ENCODE measurements around the gene TTLL13. TPM values are rescaled to one million over a fixed set of nuclear protein-coding genes. Genes with fewer than 3 reads are reported as not detected.

The TTLL13 gene
- total and polyA plus RNA-seq, 2 of the 4 experiments (the other 2 are of a cell fraction) = 0.10 TPM; not detected in 1

DNA sequence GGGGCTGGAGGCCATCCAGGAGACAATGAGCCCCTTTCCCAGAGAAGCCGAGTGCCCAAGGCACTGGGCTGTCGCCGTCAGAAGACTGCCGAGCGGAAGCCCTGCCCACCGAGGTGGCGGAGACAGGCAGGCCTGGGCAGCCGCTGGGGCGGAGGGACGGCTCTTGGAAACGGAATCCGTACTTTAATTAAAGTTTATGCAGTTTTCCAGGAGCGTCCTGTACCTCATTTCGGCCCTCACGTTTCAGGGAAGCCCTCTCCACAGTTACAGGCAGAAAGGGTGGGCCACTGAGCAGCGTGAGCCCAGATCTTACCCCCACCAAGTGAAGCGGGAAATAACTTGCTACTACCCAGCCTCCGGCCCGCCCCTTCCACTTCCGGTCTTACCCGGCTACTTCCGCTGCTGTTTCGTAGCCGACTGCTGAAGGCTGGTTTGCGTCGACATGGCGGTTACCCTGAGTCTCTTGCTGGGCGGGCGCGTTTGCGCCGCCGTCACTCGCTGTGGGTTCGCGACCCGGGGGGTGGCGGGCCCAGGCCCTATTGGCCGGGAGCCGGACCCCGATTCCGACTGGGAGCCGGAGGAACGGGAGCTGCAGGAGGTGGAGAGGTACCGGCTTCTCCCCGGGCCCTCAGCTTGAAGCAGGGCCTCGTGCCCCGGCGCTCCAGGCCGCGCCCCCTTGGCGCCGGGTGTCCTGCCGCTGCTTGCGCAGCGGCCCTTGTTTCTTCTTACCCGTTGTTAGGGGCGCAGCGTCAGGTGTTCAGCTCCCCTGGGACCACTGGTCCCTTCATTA lies 16.1 kb downstream of the TTLL13 start, which contains the start of gene NGRN:
NGRN (plus strand) TSS at position 402 of the 790 bp plus-strand sequence; CDS start at position 443, 41 bp downstream.
- ChIA-PET POLR2A (ENCODE audit: unreplicated experiment) (interaction anchor here (0.6 kb wide), 2 partner anchors 50 to 138 kb away, joined by 7 to 13 read pairs; no protein-coding TSS in a partner anchor), CTCF (no interaction called here)
- Histone ChIP-seq H3K4ac (ENCODE audit: low read depth, low read length) (peak within 1 kb of the TSS; percentile 96), H2AK5ac (ENCODE audit: low read depth, low read length) (peak within 1 kb of the TSS; percentile 76), H3K36me3 (ENCODE audit: control insufficient read depth, insufficient read depth, low read length) (peaks cover 4% of the 10 kb centered on the region), H2BK15ac (ENCODE audit: low read depth, low read length) (0 out of 3 replicates have a peak within 1 kb of the TSS, but pooled peaks have one; percentile 26), H3K4me2 (ENCODE audit: low read depth, low read length) (peak within 1 kb of the TSS; percentile 93), H3K4me1 (ENCODE audit: control insufficient read depth, insufficient read depth, low read length) (peaks cover 7% of the 10 kb centered on the region), H3K23ac (ENCODE audit: low read depth, low read length) (peak within 1 kb of the TSS; percentile 95), H2AK9ac (replicated peaks; ENCODE audit: low read depth, low read length, poor library complexity) (peak within 1 kb of the TSS; percentile 96), H4K91ac (ENCODE audit: insufficient read depth, low read depth, low read length) (peak within 1 kb of the TSS; percentile 97), H3K79me1 (ENCODE audit: low read depth in 1 of 2, low read length in 2 of 2) (peaks cover 18 to 59% of the 10 kb centered on the region in 2 experiments), H2BK20ac (ENCODE audit: low read depth, low read length) (0 out of 2 replicates have a peak within 1 kb of the TSS, but pooled peaks have one; percentile 20), H4K20me1 (ENCODE audit: insufficient read depth, low read length) (peaks cover 36% of the 10 kb centered on the region), H3K4me3 (ENCODE audit: insufficient read depth, low read depth, low read length) (peak within 1 kb of the TSS; percentile 90), H3K9me1 (ENCODE audit: insufficient read depth, low read length) (peaks cover 11% of the 10 kb centered on the region), H2BK120ac (ENCODE audit: low read depth, low read length) (peak within 1 kb of the TSS; percentile 75; the same call in 1 of the 2 replicates), H4K8ac (ENCODE audit: low read depth in 2 of 2, low read length in 2 of 2) (peak within 1 kb of the TSS; percentile 96 to 100), H3K56ac (ENCODE audit: extremely low read depth, insufficient read depth, low read length) (peak within 1 kb of the TSS; percentile 99), H3K9me3 (ENCODE audit: control insufficient read depth, insufficient read depth, low read length) (no peaks in the 10 kb centered on the region), H2BK5ac (ENCODE audit: low read depth, low read length, poor library complexity, severe bottlenecking) (peak within 1 kb of the TSS; percentile 91), H3K9ac (ENCODE audit: low read depth, low read length) (peak within 1 kb of the TSS; percentile 98), H3K27me3 (ENCODE audit: control insufficient read depth, insufficient read depth, low read length) (no peaks in the 10 kb centered on the region), H3K14ac (replicated peaks; ENCODE audit: low read depth, low read length) (peak within 1 kb of the TSS; percentile 96), H4K5ac (ENCODE audit: low read depth, low read length) (peak within 1 kb of the TSS; percentile 98), H3K18ac (ENCODE audit: low read depth, low read length) (peak within 1 kb of the TSS; percentile 93), H2AFZ (replicated peaks; ENCODE audit: low read length, poor library complexity) (peak within 1 kb of the TSS; percentile 97), H3K27ac (ENCODE audit: insufficient read depth, low read length) (peak within 1 kb of the TSS; percentile 96)
- in situ Hi-C loops (cut with MboI; ENCODE audit: low sequenced_read_pairs) (no loop called here), intact Hi-C loops (cut with micrococcal nuclease) (no loop called here), dilution Hi-C loops (cut with HindIII; ENCODE audit: low sequenced_read_pairs, unreplicated experiment) (no loop called here)
- ATAC-seq (ENCODE audit: low read depth) (peak; percentile 92), DNase-seq (peak; percentile 88)
- no TSS peak for BruUV-seq (replicated peaks)
- WGBS, 2 experiments (ENCODE audit: extremely low coverage in 2 of 2, insufficient read length in 1 of 2) = 1% methylated on average over 23 of the region's 59 CpGs; no CpG with 5 or more reads in 1 of the 2 experiments
- TF ChIP-seq, protein P1, sequence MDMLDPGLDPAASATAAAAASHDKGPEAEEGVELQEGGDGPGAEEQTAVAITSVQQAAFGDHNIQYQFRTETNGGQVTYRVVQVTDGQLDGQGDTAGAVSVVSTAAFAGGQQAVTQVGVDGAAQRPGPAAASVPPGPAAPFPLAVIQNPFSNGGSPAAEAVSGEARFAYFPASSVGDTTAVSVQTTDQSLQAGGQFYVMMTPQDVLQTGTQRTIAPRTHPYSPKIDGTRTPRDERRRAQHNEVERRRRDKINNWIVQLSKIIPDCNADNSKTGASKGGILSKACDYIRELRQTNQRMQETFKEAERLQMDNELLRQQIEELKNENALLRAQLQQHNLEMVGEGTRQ (IDR thresholded peaks at IDR 0.05; ENCODE audit: low read depth, low read length) = peak; percentile 32; the same call in 1 of the 2 replicates
- TF ChIP-seq, protein P2, sequence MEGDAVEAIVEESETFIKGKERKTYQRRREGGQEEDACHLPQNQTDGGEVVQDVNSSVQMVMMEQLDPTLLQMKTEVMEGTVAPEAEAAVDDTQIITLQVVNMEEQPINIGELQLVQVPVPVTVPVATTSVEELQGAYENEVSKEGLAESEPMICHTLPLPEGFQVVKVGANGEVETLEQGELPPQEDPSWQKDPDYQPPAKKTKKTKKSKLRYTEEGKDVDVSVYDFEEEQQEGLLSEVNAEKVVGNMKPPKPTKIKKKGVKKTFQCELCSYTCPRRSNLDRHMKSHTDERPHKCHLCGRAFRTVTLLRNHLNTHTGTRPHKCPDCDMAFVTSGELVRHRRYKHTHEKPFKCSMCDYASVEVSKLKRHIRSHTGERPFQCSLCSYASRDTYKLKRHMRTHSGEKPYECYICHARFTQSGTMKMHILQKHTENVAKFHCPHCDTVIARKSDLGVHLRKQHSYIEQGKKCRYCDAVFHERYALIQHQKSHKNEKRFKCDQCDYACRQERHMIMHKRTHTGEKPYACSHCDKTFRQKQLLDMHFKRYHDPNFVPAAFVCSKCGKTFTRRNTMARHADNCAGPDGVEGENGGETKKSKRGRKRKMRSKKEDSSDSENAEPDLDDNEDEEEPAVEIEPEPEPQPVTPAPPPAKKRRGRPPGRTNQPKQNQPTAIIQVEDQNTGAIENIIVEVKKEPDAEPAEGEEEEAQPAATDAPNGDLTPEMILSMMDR (conservative IDR thresholded peaks at IDR 0.05; ENCODE audit: low read depth, low read length) = no peak
- TF ChIP-seq RFX5 (IDR thresholded peaks at IDR 0.05; ENCODE audit: low read depth, low read length) (no peak), MXI1 (IDR thresholded peaks at IDR 0.05; ENCODE audit: borderline replicate concordance, low read depth, low read length) (peak; percentile 85; the same call in 1 of the 2 replicates), MAZ (IDR thresholded peaks at IDR 0.05; ENCODE audit: borderline replicate concordance, low read depth, low read length) (peak; percentile 72), RCOR1 (IDR thresholded peaks at IDR 0.05; ENCODE audit: insufficient replicate concordance, low read length) (no peak), BHLHE40 (IDR thresholded peaks at IDR 0.05; ENCODE audit: low read depth, low read length) (no peak), POLR2A (IDR thresholded peaks at IDR 0.05; ENCODE audit: low read depth, low read length) (peak; percentile 82)
- TF ChIP-seq, protein P3, sequence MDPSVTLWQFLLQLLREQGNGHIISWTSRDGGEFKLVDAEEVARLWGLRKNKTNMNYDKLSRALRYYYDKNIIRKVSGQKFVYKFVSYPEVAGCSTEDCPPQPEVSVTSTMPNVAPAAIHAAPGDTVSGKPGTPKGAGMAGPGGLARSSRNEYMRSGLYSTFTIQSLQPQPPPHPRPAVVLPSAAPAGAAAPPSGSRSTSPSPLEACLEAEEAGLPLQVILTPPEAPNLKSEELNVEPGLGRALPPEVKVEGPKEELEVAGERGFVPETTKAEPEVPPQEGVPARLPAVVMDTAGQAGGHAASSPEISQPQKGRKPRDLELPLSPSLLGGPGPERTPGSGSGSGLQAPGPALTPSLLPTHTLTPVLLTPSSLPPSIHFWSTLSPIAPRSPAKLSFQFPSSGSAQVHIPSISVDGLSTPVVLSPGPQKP (IDR thresholded peaks at IDR 0.05; ENCODE audit: borderline replicate concordance, low read depth, low read length) = no peak

All from IMR-90 (cell line).